K562 (cell line): ENCODE results near the gene LRRC41. TPM values are rescaled to one million over a fixed set of nuclear protein-coding genes. Genes with fewer than 3 reads are reported as not detected.

Experiments
- ATAC-seq: fragments of 200-7000 bp; cut with Tn5 transposase; 3 replicates; pipeline ENCODE4 v1.9.1; 2020; ENCODE audit warnings: moderate library complexity
- Bru-seq: library from RNA; stranded (reverse); fragments of 400-500 nt; gene quantifications from one replicate; lab custom pipeline; 2021; lab: Mats Ljungman, UMichigan
- BruChase-seq, 2 experiments: library from RNA; stranded (reverse); fragments of 400-500 nt; gene quantifications; one replicate each; lab custom pipeline; 2021; lab: Mats Ljungman, UMichigan
- BruUV-seq: library from RNA; stranded (reverse); fragments of 400-500 nt; replicated peaks from 2 replicates; lab custom pipeline; 2021; lab: Mats Ljungman, UMichigan
- CTCF ChIA-PET: fragments of 300-600 bp; formaldehyde crosslinking; extraction: SDS; loops from one replicate; lab custom pipeline; 2021; ENCODE audit warnings: low intra/inter-chr PET ratio; lab: Yijun Ruan, JAX
- POLR2A ChIA-PET: fragments of 300-600, 350-650 bp; sonication (Branson Sonifier 250); formaldehyde crosslinking; extraction: SDS; loops from one replicate; lab custom pipeline; 2021; ENCODE audit warnings: antibody characterized with exemption, inconsistent platforms; lab: Yijun Ruan, JAX
- DNase-seq, 4 experiments: peaks; one replicate each; pipeline versions ENCODE4 v3.0.0 to v3.0.0-alpha.2; 2011 to 2018; ENCODE audit warnings: low spot score in 3 of 4, mixed read lengths in 3 of 4; ENCODE audit errors: extremely low read depth in 1 of 4
- FAIRE-seq: peaks from 2 replicates; lab custom pipeline; 2011; peaks lifted over from hg19 to GRCh38; lab: Jason Lieb, UNC
- H2AFZ ChIP-seq: 2 replicates; pipeline ENCODE4 v1.6.0; 2011; ENCODE audit warnings: low read depth, low read length, control low read depth, inconsistent platforms
- H3K27ac ChIP-seq: fragments of 200-600 bp; 3 replicates; pipeline ENCODE4 v1.8.0; 2011; ENCODE audit warnings: low read depth, mild to moderate bottlenecking, control low read depth, inconsistent platforms, low read length, moderate library complexity, mixed read lengths; ENCODE audit errors: extremely low read depth
- H3K27me3 ChIP-seq, 2 experiments: fragments of 300-600 bp in 1 of 2; 2 replicates in 1 of 2; 3 replicates in 1 of 2; pipeline versions ENCODE4 v1.6.0 to v1.8.0; 2011; ENCODE audit warnings: inconsistent platforms in 2 of 2, low read length in 2 of 2, mild to moderate bottlenecking in 1 of 2, mixed read lengths in 1 of 2, moderate library complexity in 1 of 2; ENCODE audit not compliant: control insufficient read depth in 2 of 2, insufficient read depth in 2 of 2
- H3K36me3 ChIP-seq: fragments of 300-600 bp; 3 replicates; pipeline ENCODE4 v1.8.0; 2011; ENCODE audit warnings: mild to moderate bottlenecking, low read length, inconsistent platforms; ENCODE audit not compliant: control insufficient read depth, insufficient read depth
- H3K4me1 ChIP-seq, 2 experiments: fragments of 200-600 bp in 1 of 2; replicated peaks in 1 of 2; 2 replicates in 1 of 2; 3 replicates in 1 of 2; pipeline versions ENCODE4 v1.5.1 to v1.8.0; 2011; ENCODE audit warnings: inconsistent platforms in 2 of 2, low read length in 2 of 2, mild to moderate bottlenecking in 1 of 2, mixed read lengths in 1 of 2, moderate library complexity in 1 of 2; ENCODE audit not compliant: control insufficient read depth in 2 of 2, insufficient read depth in 2 of 2
- H3K4me2 ChIP-seq: 2 replicates; pipeline ENCODE4 v1.6.1; 2011; ENCODE audit warnings: low read length, control low read depth, inconsistent platforms, mixed read lengths; ENCODE audit not compliant: insufficient read depth
- H3K4me3 ChIP-seq: fragments of 200-600 bp; sonication (generic), shearing (Covaris generic); 2 replicates; pipeline ENCODE4 v1.5.1; 2016; ENCODE audit warnings: control low read depth, inconsistent platforms
- H3K79me2 ChIP-seq: fragments of 200-600 bp; 3 replicates; pipeline ENCODE4 v1.8.0; 2011; ENCODE audit warnings: low read length, inconsistent platforms; ENCODE audit not compliant: control insufficient read depth, insufficient read depth
- H3K9ac ChIP-seq, 2 experiments: 2 replicates each; pipeline versions ENCODE4 v1.6.0 to v1.6.1; 2011; ENCODE audit warnings: low read depth in 2 of 2, low read length in 2 of 2, control low read depth in 1 of 2, inconsistent platforms in 1 of 2, mild to moderate bottlenecking in 1 of 2, mixed read lengths in 1 of 2; ENCODE audit not compliant: insufficient read depth in 1 of 2
- H3K9me1 ChIP-seq: one replicate; pipeline ENCODE4 v1.6.0; 2011; ENCODE audit warnings: inconsistent platforms, mild to moderate bottlenecking, low read length, moderate library complexity; ENCODE audit not compliant: control insufficient read depth, insufficient read depth
- H3K9me3 ChIP-seq: replicated peaks from 2 replicates; pipeline ENCODE4 v1.5.1; 2011; ENCODE audit warnings: low read depth, low read length, inconsistent platforms; ENCODE audit not compliant: control insufficient read depth, insufficient read depth
- H4K20me1 ChIP-seq: replicated peaks from 2 replicates; pipeline ENCODE4 v1.6.1; 2011; ENCODE audit warnings: low read length, inconsistent platforms, mixed read lengths; ENCODE audit not compliant: control insufficient read depth, insufficient read depth
- CBX3 ChIP-seq, 2 experiments: IDR thresholded peaks; 1 replicate in 1 of 2; 2 replicates in 1 of 2; pipeline ENCODE4 v1.6.1; 2012; ENCODE audit warnings: inconsistent platforms in 2 of 2, low read length in 2 of 2, borderline replicate concordance in 1 of 2, control low read depth in 1 of 2
- HDAC8 ChIP-seq: fragments of 450-650 bp; IDR thresholded peaks from 2 replicates; pipeline ENCODE4 v1.6.1; 2016; ENCODE audit warnings: mild to moderate bottlenecking, missing genetic modification characterization, moderate library complexity, missing compliant biosample characterization
- JUN ChIP-seq, 2 experiments: sonication (generic) in 1 of 2; formaldehyde crosslinking in 1 of 2; IDR thresholded peaks; 2 replicates each; pipeline versions ENCODE4 v1.6.1 to v1.8.0; 2012 to 2022; ENCODE audit warnings: borderline replicate concordance in 2 of 2, mild to moderate bottlenecking in 2 of 2, improper control_type of control experiment in 1 of 2, low read depth in 1 of 2, low read length in 1 of 2, missing genetic modification reagents in 1 of 2
- MCM2 ChIP-seq: fragments of 450-650 bp; IDR thresholded peaks from 2 replicates; pipeline ENCODE4 v1.6.1; 2017; ENCODE audit warnings: low read depth, mild to moderate bottlenecking
- PHTF2 ChIP-seq: fragments of 250-450 bp; sonication (Bioruptor Pico); IDR thresholded peaks from 2 replicates; pipeline ENCODE4 v1.5.0; 2021; ENCODE audit warnings: mild to moderate bottlenecking
- PKNOX1 ChIP-seq: fragments of 450-650 bp; IDR thresholded peaks from 2 replicates; pipeline ENCODE4 v1.6.1; 2016
- RB1 ChIP-seq: fragments of 450-650 bp; IDR thresholded peaks from 2 replicates; pipeline ENCODE4 v1.6.1; 2017; ENCODE audit warnings: low read depth, mild to moderate bottlenecking
- RCOR1 ChIP-seq, 2 experiments: IDR thresholded peaks; 2 replicates each; pipeline ENCODE4 v1.6.1; 2012; ENCODE audit warnings: low read depth in 2 of 2, low read length in 2 of 2, borderline replicate concordance in 1 of 2, improper control_type of control experiment in 1 of 2
- TGIF2 ChIP-seq: sonication (generic); formaldehyde crosslinking; IDR thresholded peaks from 2 replicates; pipeline ENCODE4 v1.8.1; 2022; ENCODE audit warnings: mild to moderate bottlenecking, missing genetic modification reagents, moderate library complexity
- TRIM24 ChIP-seq, 2 experiments: fragments of 450-650 bp; IDR thresholded peaks; 2 replicates each; pipeline ENCODE4 v1.6.1; 2016
- WGBS: fragments of 100-300 bp; shearing (Covaris generic); methylation state at CpG from one replicate; pipeline ENCODE4 v1.1.6; 2016; ENCODE audit warnings: low coverage, mixed read lengths; ENCODE audit not compliant: insufficient coverage; ENCODE audit errors: missing lambda C conversion rate; 5-methylcytosine and 5-hydroxymethylcytosine counted together
- in situ Hi-C: fragments of 300-500 bp; cut with MboI; formaldehyde crosslinking; loops from 4 replicates; pipeline ENCODE4 v1.15.0; 2018; ENCODE audit warnings: inconsistent platforms, mixed read lengths
- intact Hi-C: fragments of 100-400 bp; cut with micrococcal nuclease; formaldehyde crosslinking; loops from 2 replicates; pipeline ENCODE4 v1.14.2; 2022
- long read RNA-seq, 3 experiments: library from polyadenylated mRNA in 2 of 3; library from RNA in 1 of 3; unstranded in 2 of 3; stranded (forward) in 1 of 3; transcript quantifications; one replicate each; pipeline ENCODE4 v2.0.0, GENCODE V29; 2019 to 2022
- polyA minus RNA-seq, 3 experiments: library from RNA; depleted of rRNA, polyadenylated mRNA; stranded (reverse); fragments of >200 nt; gene quantifications; 2 replicates each; pipeline ENCODE4 v1.2.3, GENCODE V29; 2011
- polyA plus RNA-seq, 8 experiments: library from polyadenylated mRNA; depleted of rRNA in 4 of 8; stranded (reverse) in 5 of 8; unstranded in 3 of 8; fragments of >200 nt; fragmentation: Nextera tagmentation in 2 of 8; fragmentation: Illumina TruSeq in 1 of 8; extraction: Ambion mirVana in 2 of 8; extraction: Trizol in 1 of 8; gene quantifications; 2 replicates each; pipeline versions ENCODE4 v1.2.1 to v1.2.3, GENCODE V29; 2011 to 2014; ENCODE audit warnings: inconsistent platforms in 1 of 8, missing spikeins in 1 of 8
- total RNA-seq, 7 experiments: library from RNA; depleted of rRNA in 6 of 7; stranded (reverse); fragments of >200 nt in 6 of 7; fragmentation: Illumina TruSeq in 2 of 7; extraction: Trizol in 2 of 7; gene quantifications; 2 replicates each; pipeline versions ENCODE4 v1.2.1 to v1.2.3, GENCODE V29; 2011 to 2021; ENCODE audit warnings: low replicate concordance in 1 of 7
- TF ChIP-seq, protein P1 (sequence below): sonication (generic); formaldehyde crosslinking; IDR thresholded peaks from 2 replicates; pipeline ENCODE4 v1.8.0; 2022; ENCODE audit warnings: mild to moderate bottlenecking, missing genetic modification reagents, borderline replicate concordance

The LRRC41 gene
- 66.5 and 77.9 TPM in 2 replicates for total RNA-seq (2011; cell fraction: chromatin; rRNA removed; ENCODE audit: low replicate concordance)
- total RNA-seq (2011; cell fraction: nucleolus; rRNA removed), result 55.3 and 56.5 TPM in 2 replicates
- 56.4 and 78.1 TPM in 2 replicates for total RNA-seq (2011; cell fraction: nucleoplasm; rRNA removed)
- total RNA-seq (2014; rRNA removed) (49.0 and 61.0 TPM in 2 replicates), total RNA-seq (2014; rRNA removed; fragmentation: Illumina TruSeq; extraction: Trizol) (27.2 and 30.7 TPM in 2 replicates), total RNA-seq (2015; rRNA removed; fragmentation: Illumina TruSeq; extraction: Trizol) (47.1 and 49.7 TPM in 2 replicates), total RNA-seq (2021) (64.3 and 64.7 TPM in 2 replicates), polyA plus RNA-seq (2011; rRNA removed) (39.6 and 70.2 TPM in 2 replicates), polyA plus RNA-seq (2014; fragmentation: Illumina TruSeq; extraction: Trizol) (52.3 and 56.7 TPM in 2 replicates), polyA plus RNA-seq (2014; fragmentation: Nextera tagmentation; extraction: Ambion mirVana) (10 to 100 TPM; 10.5 to 11.7 TPM), polyA plus RNA-seq (2014; rRNA removed) (44.2 and 50.0 TPM in 2 replicates), polyA minus RNA-seq (2011; rRNA and poly(A)+ RNA removed) (37.4 and 44.6 TPM in 2 replicates), Bru-seq, nascent RNA (percentile 85 among the genes with signal in this experiment), BruChase-seq, experiment 1, labeled RNA remaining after a 2-hour chase (percentile 81 among the genes with signal in this experiment), BruChase-seq, experiment 2, labeled RNA remaining after a 6-hour chase (percentile 80 among the genes with signal in this experiment)
- polyA plus RNA-seq (2011; cell fraction: cytosol; rRNA removed), result 74.3 and 85.0 TPM in 2 replicates
- polyA plus RNA-seq (2011; cell fraction: nucleus; rRNA removed), result 66.4 and 77.5 TPM in 2 replicates
- 36.7 and 72.3 TPM in 2 replicates for polyA plus RNA-seq (2012)
- 44.1 and 45.1 TPM in 2 replicates for polyA minus RNA-seq (2011; cell fraction: cytosol; rRNA and poly(A)+ RNA removed)
- polyA minus RNA-seq (2011; cell fraction: nucleus; rRNA and poly(A)+ RNA removed), result 33.0 and 46.3 TPM in 2 replicates
- long read RNA-seq, experiment 1, full-length matches to known transcripts, result 113 of 282 reads
- long read RNA-seq, experiment 1, partial matches to known transcripts, result 137 of 282 reads
- long read RNA-seq, experiment 1, other reads (novel, unspliced or antisense), result 32 of 282 reads
- long read RNA-seq, experiment 2, full-length matches to known transcripts, result 53 of 111 reads
- long read RNA-seq, experiment 2, partial matches to known transcripts, result 49 of 111 reads
- long read RNA-seq, experiment 2, other reads (novel, unspliced or antisense), result 9 of 111 reads
- long read RNA-seq, experiment 3, full-length matches to known transcripts, result 42 of 64 reads
- long read RNA-seq, experiment 3, partial matches to known transcripts, result 14 of 64 reads
- long read RNA-seq, experiment 3, other reads (novel, unspliced or antisense), result 8 of 64 reads

DNA sequence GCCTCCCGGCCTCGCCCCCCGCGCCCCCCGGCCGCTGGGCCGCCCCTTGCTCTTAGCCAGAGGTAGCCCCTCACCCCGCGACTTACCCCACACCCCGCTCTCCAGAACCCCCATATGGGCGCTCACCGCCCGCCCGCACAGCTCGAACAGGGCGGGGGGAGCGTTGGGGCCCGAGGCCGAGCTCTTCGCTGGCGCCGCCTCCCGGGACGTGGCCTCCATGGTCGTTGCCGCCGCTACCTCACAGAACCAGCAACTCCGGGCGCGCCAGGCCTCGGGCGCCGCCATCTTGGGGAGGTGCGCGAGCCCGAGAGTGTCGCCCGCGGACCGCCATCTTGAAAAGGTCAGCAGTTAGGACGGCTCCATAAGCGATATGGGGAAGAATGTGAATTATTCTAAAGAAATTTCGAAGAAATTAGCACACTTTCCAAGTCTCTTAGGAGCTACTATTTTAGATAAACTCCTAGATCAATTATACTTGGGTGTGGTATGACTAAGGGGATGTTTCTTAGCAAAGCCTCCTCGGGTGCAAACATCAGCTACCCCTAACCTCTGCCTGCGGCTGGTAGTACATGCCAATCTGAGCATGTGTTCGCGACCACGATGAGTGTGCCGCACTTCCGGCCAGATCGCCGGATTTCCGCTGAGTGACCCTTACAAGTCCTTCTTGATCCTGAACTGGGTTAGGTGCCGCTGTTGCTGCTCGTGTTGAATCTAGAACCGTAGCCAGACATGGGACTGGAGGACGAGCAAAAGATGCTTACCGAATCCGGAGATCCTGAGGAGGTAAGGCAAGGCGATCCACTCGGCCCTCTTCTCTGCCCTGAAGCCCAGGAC is at the start of gene LRRC41, which contains the start of gene UQCRH:
TSS of gene LRRC41 (minus strand) at position 579 of the 834 bp plus-strand sequence. CDS start at position 285, 294 bp downstream.
TSS of gene UQCRH (plus strand) at position 661 of the 834 bp plus-strand sequence. CDS start at position 730, 69 bp downstream.
- ChIA-PET POLR2A (interaction anchor here (0.6 to 3.5 kb wide), 21 partner anchors 8 to 878 kb away, joined by 3 to 46 read pairs (median 4); partner anchors contain the start of genes NSUN4 and RAD54L), CTCF (interaction anchor here (0.6 to 0.9 kb wide), 2 partner anchors 45 to 47 kb away, joined by 3 to 4 read pairs; no protein-coding TSS in a partner anchor)
- peak within 1 kb of the TSS; percentile 98 to 100 for H3K9ac ChIP-seq
- H3K79me2 ChIP-seq, result peaks cover 100% of the 10 kb centered on the region
- intact Hi-C loops, result loop anchor here (1.0 to 5.0 kb wide), 2 partner anchors 37 to 56 kb away; partner anchors contain the start of genes NSUN4 and RAD54L
- peaks cover 31% of the 10 kb centered on the region for H4K20me1 ChIP-seq
- in situ Hi-C loops, result no loop called here
- H3K4me3 ChIP-seq, result peak within 1 kb of the TSS; percentile 76
- no peaks in the 10 kb centered on the region for H3K9me1 ChIP-seq
- H3K4me2 ChIP-seq, result peak within 1 kb of the TSS; percentile 97
- peak within 1 kb of the TSS; percentile 96 for H2AFZ ChIP-seq
- H3K9me3 ChIP-seq, result no peaks in the 10 kb centered on the region
- H3K36me3 ChIP-seq, result peaks cover 49% of the 10 kb centered on the region
- H3K4me1 ChIP-seq, result peaks cover 36 to 44% of the 10 kb centered on the region in 2 experiments; a peak in 4 of 5 replicates
- BruUV-seq, result no TSS peak
- DNase-seq, result peak; percentile 87 to 100 (median 92)
- under 1% methylated on average over 57 of the region's 61 CpGs for WGBS
- ATAC-seq, result peak; percentile 80
- no peaks in the 10 kb centered on the region for H3K27me3 ChIP-seq
- FAIRE-seq, result peak; percentile 99
- H3K27ac ChIP-seq, result peak within 1 kb of the TSS; percentile 96
- peak; percentile 91 for TF ChIP-seq RB1
- peak; percentile 93 for TF ChIP-seq HDAC8
- TF ChIP-seq PKNOX1, result peak; percentile 79
- no peak for TF ChIP-seq MCM2
- no peak for TF ChIP-seq CBX3 (IDR thresholded peaks at IDR 0.05; ENCODE audit: borderline replicate concordance in 1 of 2, low read length in 2 of 2)
- TF ChIP-seq, protein P1, sequence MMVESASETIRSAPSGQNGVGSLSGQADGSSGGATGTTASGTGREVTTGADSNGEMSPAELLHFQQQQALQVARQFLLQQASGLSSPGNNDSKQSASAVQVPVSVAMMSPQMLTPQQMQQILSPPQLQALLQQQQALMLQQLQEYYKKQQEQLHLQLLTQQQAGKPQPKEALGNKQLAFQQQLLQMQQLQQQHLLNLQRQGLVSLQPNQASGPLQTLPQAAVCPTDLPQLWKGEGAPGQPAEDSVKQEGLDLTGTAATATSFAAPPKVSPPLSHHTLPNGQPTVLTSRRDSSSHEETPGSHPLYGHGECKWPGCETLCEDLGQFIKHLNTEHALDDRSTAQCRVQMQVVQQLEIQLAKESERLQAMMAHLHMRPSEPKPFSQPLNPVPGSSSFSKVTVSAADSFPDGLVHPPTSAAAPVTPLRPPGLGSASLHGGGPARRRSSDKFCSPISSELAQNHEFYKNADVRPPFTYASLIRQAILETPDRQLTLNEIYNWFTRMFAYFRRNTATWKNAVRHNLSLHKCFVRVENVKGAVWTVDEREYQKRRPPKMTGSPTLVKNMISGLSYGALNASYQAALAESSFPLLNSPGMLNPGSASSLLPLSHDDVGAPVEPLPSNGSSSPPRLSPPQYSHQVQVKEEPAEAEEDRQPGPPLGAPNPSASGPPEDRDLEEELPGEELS (CRISPR knock-in tag), result 0 out of 2 replicates have a peak, but pooled peaks have one; percentile 53
- peak; percentile 62; the same call in 1 of the 2 replicates for TF ChIP-seq JUN (IDR thresholded peaks at IDR 0.05; ENCODE audit: borderline replicate concordance, low read depth, low read length)
- no peak for TF ChIP-seq JUN (CRISPR knock-in tag; IDR thresholded peaks at IDR 0.05; ENCODE audit: borderline replicate concordance)
- no peak for TF ChIP-seq PHTF2 (CRISPR knock-in tag)
- peak in 1 of 2 experiments; percentile 68; a peak in 1 of 4 replicates for TF ChIP-seq TRIM24 (IDR thresholded peaks at IDR 0.05)
- no peak for TF ChIP-seq TGIF2 (CRISPR knock-in tag)
- peak in 1 of 2 experiments; percentile 43; a peak in 2 of 4 replicates for TF ChIP-seq RCOR1 (IDR thresholded peaks at IDR 0.05; ENCODE audit: borderline replicate concordance in 1 of 2, low read depth in 2 of 2, low read length in 2 of 2)
